NCI-H187 (cell line): ENCODE measurements around the gene TMEM217.
A peak's percentile ranks its signal among the peaks of the same experiment; 100 is the strongest.
"Not testable (repeated sequence)": the region's sequence is repeated elsewhere in the genome, so short reads cannot be mapped to it uniquely, and the experiment has no call there.

Experiments
- DNase-seq, 2 experiments: peaks; one replicate each; lab custom pipeline; 2025; lab: John Stamatoyannopoulos, UW

TMEM217 gene

GRCh38 chr6:37180610-37181009, 77.3 kb downstream of the TMEM217 start:
- DNase-seq: not testable (repeated sequence)

GRCh38 chr6:37180075-37180474, 77.9 kb downstream of the TMEM217 start:
- no peak for DNase-seq

- no peak for DNase-seq
Measured at GRCh38 chr6:37177935-37178517, 79.9 kb downstream of the TMEM217 start.

GRCh38 chr6:37177077-37177934, 80.6 kb downstream of the TMEM217 start:
- no peak for DNase-seq

- DNase-seq: no peak
Measured at GRCh38 chr6:37176268-37177076, 81.5 kb downstream of the TMEM217 start.

GRCh38 chr6:37175332-37176267, 82.3 kb downstream of the TMEM217 start:
- no peak for DNase-seq

- DNase-seq: no peak
Measured at GRCh38 chr6:37174515-37175331, 83.2 kb downstream of the TMEM217 start.

- no peak for DNase-seq
Measured at GRCh38 chr6:37174196-37174514, 83.8 kb downstream of the TMEM217 start.

- no peak for DNase-seq
Measured at GRCh38 chr6:37173493-37174195, 84.3 kb downstream of the TMEM217 start.

GRCh38 chr6:37172912-37173492, 84.9 kb downstream of the TMEM217 start:
- DNase-seq: no peak

- peak; percentile 78 to 80 for DNase-seq
Measured at GRCh38 chr6:37171970-37172812, 85.8 kb downstream of the TMEM217 start.

- DNase-seq: no peak
Measured at GRCh38 chr6:37171201-37171969, 86.6 kb downstream of the TMEM217 start.

- DNase-seq: peak in 1 of 2 experiments; percentile 16
Measured at GRCh38 chr6:37170273-37171200, 87.4 kb downstream of the TMEM217 start.

GRCh38 chr6:37169496-37170272, 88.3 kb downstream of the TMEM217 start, which contains the start of gene PIM1:
Gene PIM1 (plus strand): TSS chr6:37170152. CDS start chr6:37170576, 424 bp downstream.
- DNase-seq: peak; percentile 95 to 97

- DNase-seq: no peak
Measured at GRCh38 chr6:37168811-37169495, 89.0 kb downstream of the TMEM217 start.
